Hematopoietic multipotent progenitor cell treated with erythropoietin and hydrocortisone succinate and interleukin-3 and kit ligand, for 4 days (in vitro differentiated cells): ENCODE measurements around the gene ELAPOR1.

Source experiments
- DNase-seq: peaks from one replicate; pipeline ENCODE4 v3.0.0-alpha.2; 2015

ELAPOR1 gene, protein sequence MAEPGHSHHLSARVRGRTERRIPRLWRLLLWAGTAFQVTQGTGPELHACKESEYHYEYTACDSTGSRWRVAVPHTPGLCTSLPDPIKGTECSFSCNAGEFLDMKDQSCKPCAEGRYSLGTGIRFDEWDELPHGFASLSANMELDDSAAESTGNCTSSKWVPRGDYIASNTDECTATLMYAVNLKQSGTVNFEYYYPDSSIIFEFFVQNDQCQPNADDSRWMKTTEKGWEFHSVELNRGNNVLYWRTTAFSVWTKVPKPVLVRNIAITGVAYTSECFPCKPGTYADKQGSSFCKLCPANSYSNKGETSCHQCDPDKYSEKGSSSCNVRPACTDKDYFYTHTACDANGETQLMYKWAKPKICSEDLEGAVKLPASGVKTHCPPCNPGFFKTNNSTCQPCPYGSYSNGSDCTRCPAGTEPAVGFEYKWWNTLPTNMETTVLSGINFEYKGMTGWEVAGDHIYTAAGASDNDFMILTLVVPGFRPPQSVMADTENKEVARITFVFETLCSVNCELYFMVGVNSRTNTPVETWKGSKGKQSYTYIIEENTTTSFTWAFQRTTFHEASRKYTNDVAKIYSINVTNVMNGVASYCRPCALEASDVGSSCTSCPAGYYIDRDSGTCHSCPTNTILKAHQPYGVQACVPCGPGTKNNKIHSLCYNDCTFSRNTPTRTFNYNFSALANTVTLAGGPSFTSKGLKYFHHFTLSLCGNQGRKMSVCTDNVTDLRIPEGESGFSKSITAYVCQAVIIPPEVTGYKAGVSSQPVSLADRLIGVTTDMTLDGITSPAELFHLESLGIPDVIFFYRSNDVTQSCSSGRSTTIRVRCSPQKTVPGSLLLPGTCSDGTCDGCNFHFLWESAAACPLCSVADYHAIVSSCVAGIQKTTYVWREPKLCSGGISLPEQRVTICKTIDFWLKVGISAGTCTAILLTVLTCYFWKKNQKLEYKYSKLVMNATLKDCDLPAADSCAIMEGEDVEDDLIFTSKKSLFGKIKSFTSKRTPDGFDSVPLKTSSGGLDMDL

DNA sequence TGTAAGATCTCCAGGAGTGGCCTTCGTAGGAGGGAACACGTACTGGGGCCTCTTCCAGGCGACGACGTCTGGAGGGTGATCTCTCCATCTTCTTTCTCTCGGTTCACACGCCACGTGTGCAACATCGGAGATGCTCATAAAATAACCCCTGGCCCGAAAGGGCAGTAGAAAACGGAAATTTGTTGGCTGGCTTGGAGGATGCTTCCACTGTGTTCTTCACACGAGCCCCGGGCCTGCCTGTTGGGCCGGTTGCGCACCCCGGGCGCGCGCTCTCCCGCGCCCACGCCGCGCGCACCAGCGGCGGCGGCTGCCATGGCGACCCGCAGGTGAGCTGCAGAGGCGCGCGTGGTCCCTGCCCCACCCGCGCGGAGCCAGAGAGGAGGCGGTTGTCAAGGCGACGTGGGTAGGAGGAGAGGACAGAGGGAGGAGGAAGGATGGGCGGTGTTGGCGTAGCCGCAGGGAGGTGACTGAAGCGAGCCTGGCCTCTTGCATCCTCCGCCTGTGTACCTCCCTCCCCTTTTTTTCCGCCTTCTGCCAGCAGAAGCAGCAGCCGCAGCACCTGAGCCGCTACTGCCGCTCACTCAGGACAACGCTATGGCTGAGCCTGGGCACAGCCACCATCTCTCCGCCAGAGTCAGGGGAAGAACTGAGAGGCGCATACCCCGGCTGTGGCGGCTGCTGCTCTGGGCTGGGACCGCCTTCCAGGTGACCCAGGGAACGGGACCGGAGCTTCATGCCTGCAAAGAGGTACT lies at the start of gene ELAPOR1:
TSS of gene ELAPOR1 (plus strand) at position 526 of the 752 bp plus-strand sequence. CDS start at position 595, 69 bp downstream.
- DNase-seq, result peak; percentile 51

- DNase-seq, result no peak
Observed at GRCh38 chr1:109065137-109065536, 48.8 kb upstream of the ELAPOR1 start.

DNA sequence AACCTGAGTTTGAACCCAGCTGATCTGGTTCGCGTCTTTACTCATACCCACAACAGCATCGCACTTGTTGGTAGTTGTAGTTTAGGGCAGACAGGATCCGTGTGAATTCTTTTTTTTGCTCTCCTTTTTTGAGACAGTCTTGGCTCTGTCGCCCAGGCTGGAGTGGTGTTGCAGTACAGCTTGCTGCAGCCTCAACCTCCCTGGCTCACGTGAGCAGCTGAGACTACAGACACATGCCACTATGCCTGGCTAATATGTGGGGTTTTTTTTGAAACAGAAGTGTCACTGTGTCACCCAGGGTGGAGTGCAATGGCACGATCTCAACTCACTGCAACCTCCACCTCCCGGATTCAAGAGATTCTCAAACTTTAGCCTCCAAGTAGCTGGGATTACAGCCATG lies 46.0 kb upstream of the ELAPOR1 start:
- no peak for DNase-seq

DNA sequence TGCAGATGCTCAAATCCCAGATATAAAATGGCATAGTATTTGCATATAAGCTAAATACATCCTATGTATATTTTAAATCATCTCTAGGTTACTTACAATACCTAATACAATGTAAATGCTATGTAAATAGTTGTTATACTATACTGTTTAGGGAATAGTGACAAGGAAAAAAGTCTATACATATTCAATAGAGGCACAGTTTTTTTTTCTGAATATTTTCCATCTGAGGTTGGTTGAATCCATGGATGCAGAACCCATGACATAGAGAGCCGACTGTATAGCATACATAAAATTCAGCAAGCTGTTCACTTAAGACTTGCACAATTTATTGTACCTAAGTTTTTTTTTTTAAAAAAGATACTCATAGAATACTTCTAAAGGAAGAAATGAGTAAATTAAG lies 44.6 kb upstream of the ELAPOR1 start:
- no peak for DNase-seq

GRCh38 chr1:109075531-109076490 lies 38.1 kb upstream of the ELAPOR1 start, which contains the start of gene TAF13:
Gene TAF13, minus strand, starts transcription at chr1:109076003. Its CDS starts 56 bp downstream, at chr1:109075947.
- peak; percentile 97 for DNase-seq

GRCh38 chr1:109078317-109078716 lies 35.6 kb upstream of the ELAPOR1 start:
- no peak for DNase-seq

GRCh38 chr1:109079240-109079622 lies 34.7 kb upstream of the ELAPOR1 start:
- DNase-seq, result no peak

DNA sequence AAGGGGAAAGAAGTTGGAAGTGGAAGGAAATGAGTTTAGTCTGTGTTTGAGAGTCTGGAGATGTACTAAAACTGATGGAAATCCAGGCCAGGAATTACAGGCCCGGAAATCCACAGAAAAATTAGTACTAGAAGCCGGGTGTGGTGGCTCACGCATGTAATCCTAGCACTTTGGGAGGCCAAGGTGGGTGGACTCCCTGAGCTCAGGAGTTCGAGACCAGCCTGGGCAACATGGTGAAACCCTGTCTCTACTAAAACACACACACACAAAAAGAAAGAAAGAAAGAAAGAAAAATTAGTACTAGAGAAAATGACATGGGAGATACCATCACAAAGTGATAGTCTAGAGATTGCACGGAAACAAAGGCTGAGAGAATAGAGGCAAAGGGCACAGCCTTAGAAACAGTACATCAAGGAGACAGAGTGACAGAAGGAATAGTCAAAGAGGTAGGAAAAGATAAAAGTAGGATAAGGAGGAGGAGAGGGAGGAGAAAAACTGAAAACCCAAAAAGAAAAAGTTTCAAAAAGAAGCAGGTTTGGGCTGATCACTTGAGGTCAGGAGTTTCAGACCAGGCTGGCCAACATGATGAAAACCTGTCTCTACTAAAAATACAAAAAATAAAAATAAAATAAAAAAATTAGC lies 33.4 kb upstream of the ELAPOR1 start:
- DNase-seq, result no peak

GRCh38 chr1:109083501-109083900 lies 30.4 kb upstream of the ELAPOR1 start:
- DNase-seq, result no peak

DNA sequence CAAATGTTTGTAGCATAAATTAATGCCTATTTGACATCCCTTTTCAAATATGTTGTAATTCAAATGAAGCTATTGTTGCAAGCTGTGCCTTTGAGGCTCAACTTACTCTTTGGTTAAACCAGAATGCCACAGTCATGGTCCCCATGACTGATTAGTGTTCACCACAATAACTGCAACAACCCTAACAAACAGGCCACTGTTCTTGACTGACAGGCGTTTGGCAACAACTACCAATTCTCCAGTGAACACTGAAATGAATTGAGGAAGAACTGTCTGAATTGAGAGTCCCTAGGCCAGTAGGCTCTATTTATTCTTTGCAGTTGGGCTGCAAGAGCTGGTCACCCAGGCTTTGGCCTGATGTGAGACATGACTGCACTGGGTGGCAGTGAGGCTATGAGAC lies 30.0 kb upstream of the ELAPOR1 start:
- peak; percentile 86 for DNase-seq

DNA sequence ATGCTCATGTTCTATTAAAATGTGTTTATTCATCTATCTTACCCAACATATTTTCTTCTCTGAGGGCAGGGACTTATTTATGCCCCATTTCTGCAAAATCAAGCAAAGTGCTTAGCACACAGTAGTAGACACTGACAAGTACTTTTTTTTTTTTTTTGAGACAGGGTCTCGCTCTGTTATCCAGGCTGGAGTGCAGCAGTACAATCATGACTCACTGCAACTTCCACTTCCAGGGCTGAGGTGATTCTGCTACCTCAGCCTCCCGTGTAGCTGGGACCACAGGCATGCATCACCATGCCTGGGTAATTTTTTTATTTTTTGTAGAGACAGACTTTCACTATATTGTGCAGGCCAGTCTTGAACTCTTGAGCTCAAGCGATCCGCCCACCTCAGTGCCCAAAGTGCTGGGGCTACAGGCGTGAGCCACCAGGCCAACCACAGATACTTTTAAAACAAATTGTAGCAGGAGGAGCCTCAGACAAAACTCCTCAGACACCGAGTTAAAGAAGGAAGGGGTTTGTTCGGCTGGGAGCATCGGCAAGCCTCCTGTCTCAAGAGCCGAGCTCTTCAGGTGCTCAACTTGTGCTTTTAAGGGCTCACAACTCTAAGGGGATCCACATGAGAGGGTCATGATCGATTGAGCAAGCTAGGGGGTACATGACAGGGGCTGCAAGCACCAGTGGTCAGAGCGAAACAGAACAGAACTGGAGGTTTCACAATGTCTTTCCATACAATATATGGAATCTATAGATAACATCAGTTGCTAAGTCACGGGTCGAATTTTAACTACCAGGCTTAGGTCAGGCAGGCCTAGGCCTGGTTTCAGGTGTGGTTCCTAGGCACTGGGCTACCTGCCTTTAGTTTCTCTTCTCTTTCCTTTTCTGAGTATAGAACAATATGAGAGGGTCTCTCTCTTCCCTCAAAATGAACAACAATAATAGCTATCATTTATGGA lies 29.1 kb upstream of the ELAPOR1 start:
- no peak for DNase-seq

- peak; percentile 68 for DNase-seq
Observed at GRCh38 chr1:109089242-109090015, 24.5 kb upstream of the ELAPOR1 start.

DNA sequence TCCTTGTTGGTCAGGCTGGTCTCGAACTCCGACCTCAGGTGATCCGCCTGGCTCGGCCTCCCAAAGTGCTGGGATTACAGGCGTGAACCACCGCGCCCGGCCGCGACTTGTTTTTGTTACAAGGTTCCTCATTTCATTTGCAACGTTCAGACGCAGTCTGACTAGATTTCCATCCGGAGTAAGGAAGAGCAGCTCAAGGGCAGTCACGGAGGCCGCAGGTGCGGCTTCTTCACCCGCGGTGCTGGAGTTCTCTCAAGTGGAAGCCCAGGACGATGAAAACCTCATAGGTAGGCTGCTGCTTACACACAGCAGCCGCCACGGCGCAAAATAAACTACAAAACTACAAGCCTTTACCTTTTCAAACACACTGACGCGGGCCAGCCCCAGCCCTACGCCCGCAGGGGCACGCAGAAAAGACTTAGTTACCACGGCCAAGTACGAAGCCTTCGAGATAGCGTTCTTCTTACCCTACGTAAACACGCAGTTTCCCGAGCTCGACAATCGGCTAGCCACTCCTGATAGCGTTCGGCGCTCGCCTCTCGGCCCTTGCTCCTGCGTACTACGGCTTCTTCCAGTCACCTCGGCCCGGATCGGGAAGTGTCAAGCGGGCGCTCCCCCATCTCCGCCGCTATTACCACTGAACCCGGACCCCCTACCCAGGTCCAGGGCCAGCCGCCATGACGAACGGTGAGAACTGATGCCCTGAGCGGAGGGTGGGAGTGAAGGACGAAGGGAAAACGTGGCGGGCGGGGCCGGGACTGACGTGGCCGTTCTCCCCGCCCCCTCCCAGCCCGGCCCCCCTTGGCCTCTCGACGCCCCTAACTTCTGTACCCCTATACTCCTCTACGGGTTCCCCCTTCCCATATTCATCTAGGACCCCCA lies 23.5 kb upstream of the ELAPOR1 start, which contains the start of gene TMEM167B:
TSS of gene TMEM167B (plus strand) at position 569 of the 882 bp plus-strand sequence. CDS start at position 678, 109 bp downstream.
- DNase-seq, result peak; percentile 98

GRCh38 chr1:109091078-109091838 lies 22.7 kb upstream of the ELAPOR1 start:
- DNase-seq, result peak; percentile 78

- peak; percentile 49 for DNase-seq
Observed at GRCh38 chr1:109091839-109092193, 22.1 kb upstream of the ELAPOR1 start.

DNA sequence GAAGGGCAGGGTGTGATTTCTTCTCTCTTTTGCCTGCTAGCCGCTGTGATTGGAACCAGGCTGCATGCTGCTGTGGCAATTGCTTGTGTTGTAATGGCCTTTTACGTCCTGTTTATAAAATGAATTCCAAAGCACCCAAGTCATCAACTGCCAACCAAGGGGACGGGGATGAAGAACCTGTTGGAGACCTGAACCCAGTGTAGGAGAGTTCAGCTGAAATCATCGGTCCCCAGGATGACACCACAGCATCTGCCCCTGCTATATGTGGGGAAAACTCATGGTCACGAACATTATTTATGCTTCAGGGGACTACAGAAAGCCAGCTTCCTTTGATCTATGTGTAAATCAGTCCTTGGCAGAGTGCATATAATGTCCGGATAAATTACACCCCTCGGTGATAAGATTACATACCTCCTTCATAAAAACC lies 19.5 kb upstream of the ELAPOR1 start:
- DNase-seq, result no peak

DNA sequence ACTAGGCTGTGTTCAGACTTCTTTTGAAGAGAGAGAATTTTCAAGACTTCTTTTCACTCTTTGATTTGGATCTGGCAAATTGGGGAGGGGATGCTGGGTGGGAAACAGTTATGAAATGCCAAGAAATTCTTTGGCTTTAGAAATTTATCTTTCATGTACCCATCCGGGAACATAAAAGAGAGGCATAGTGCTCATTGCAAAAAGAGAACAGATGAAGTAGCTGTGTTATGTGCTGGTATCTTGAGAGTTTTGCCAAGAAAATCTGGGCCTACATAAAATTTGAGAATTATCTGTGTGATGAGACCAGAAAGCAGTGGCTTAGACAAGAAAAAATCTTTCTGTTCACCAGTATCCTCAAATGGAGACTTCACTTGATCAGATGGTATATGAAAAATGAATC lies 19.0 kb upstream of the ELAPOR1 start:
- no peak for DNase-seq
